NK-92 treated with Interleukin-12 subunit alpha and Interleukin-12 subunit beta, amount 100 ng/mL, for 24 hours (cell line): ENCODE measurements around the gene MAZ.

ENCODE experiments used
- DNase-seq: peaks from one replicate; lab custom pipeline; 2025; lab: John Stamatoyannopoulos, UW

Gene MAZ

GRCh38 chr16:29809850-29810698 lies 3.7 kb downstream of the MAZ start:
- DNase-seq = no peak

- no peak for DNase-seq
Measured at GRCh38 chr16:29810699-29811169, 4.4 kb downstream of the MAZ start.

- no peak for DNase-seq
Measured at GRCh38 chr16:29811170-29811895, 5.0 kb downstream of the MAZ start.

GRCh38 chr16:29811896-29812665 lies 5.8 kb downstream of the MAZ start, which contains the start of gene PRRT2:
TSS of gene PRRT2 (plus strand) at chr16:29812193. CDS start at chr16:29813055, 862 bp downstream.
- DNase-seq = no peak

GRCh38 chr16:29812754-29813643 lies 6.7 kb downstream of the MAZ start:
- no peak for DNase-seq

GRCh38 chr16:29813644-29814562 lies 7.6 kb downstream of the MAZ start:
- DNase-seq = no peak

GRCh38 chr16:29814592-29814991 lies 8.3 kb downstream of the MAZ start:
- DNase-seq = no peak

- DNase-seq = no peak
Measured at GRCh38 chr16:29815032-29815721, 8.8 kb downstream of the MAZ start.

GRCh38 chr16:29815793-29816693 lies 9.7 kb downstream of the MAZ start, which contains the start of gene PAGR1:
TSS of gene PAGR1 (plus strand) at chr16:29816152. CDS start at chr16:29816526, 374 bp downstream.
- peak; percentile 98 for DNase-seq

- DNase-seq = peak; percentile 60
Measured at GRCh38 chr16:29816694-29817441, 10.5 kb downstream of the MAZ start.

- no peak for DNase-seq
Measured at GRCh38 chr16:29818082-29818481, 11.8 kb downstream of the MAZ start.

- no peak for DNase-seq
Measured at GRCh38 chr16:29819506-29819905, 13.2 kb downstream of the MAZ start.

- no peak for DNase-seq
Measured at GRCh38 chr16:29820271-29820701, 14.0 kb downstream of the MAZ start, which contains the start of gene MVP. TSS of gene MVP (plus strand) at chr16:29820462. CDS start at chr16:29830550, 10,088 bp downstream.

- DNase-seq = no peak
Measured at GRCh38 chr16:29820730-29821642, 14.7 kb downstream of the MAZ start.

- no peak for DNase-seq
Measured at GRCh38 chr16:29821643-29822115, 15.3 kb downstream of the MAZ start.

GRCh38 chr16:29824589-29825144 lies 18.3 kb downstream of the MAZ start:
- DNase-seq = no peak
